Adrenal gland (tissue), 5 donors: ENCODE data around the gene CFP.

Experiments used
- POLR2A ChIP-seq, 2 donors: fragments of 450-650 bp; IDR thresholded peaks; one replicate each; pipeline ENCODE4 v1.6.1; 2017; ENCODE audit warnings: antibody characterized with exemption in 2 of 2, mild to moderate bottlenecking in 2 of 2, moderate library complexity in 1 of 2
- TF ChIP-seq, protein P1 (sequence below), 6 experiments: fragments of 450-650 bp in 4 of 6; fragments of 200-600 bp in 2 of 6; sonication (generic) in 1 of 6; IDR thresholded peaks; 1 replicate in 5 of 6; 2 replicates in 1 of 6; pipeline versions ENCODE4 v1.5.1 to v1.8.0; 2016 to 2021; ENCODE audit warnings: antibody characterized with exemption in 6 of 6, mild to moderate bottlenecking in 2 of 6, moderate library complexity in 1 of 6
- donor health status: DM: no; HTN: no; CAD: no.

DNA sequence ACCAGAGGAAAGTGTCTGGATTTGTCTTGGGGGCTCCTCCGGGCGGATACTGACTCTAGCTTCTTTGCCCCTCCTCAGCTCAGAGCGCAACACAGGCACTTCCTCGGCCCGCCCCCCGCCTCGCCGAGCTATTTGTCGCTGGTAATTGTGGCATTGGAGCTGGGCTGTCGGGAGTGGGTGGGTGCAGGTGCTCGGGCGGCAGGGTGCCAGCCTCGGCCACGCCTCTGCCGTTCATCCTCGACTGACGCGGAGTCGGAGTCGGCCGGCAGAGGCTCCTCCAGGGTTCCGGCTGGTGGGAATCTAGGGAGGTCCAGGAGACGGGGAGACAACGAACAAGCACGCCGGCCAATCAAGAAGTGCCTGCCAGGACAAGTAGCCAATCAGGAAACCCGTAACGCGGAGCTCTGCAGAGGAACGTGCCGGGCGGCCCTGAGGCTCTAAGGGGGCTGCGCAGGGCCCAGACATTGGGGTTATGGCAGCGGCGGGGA, 6.1 kb downstream of the CFP start:
- TF ChIP-seq POLR2A (IDR thresholded peaks at IDR 0.05) = no peak
- TF ChIP-seq, protein P1, sequence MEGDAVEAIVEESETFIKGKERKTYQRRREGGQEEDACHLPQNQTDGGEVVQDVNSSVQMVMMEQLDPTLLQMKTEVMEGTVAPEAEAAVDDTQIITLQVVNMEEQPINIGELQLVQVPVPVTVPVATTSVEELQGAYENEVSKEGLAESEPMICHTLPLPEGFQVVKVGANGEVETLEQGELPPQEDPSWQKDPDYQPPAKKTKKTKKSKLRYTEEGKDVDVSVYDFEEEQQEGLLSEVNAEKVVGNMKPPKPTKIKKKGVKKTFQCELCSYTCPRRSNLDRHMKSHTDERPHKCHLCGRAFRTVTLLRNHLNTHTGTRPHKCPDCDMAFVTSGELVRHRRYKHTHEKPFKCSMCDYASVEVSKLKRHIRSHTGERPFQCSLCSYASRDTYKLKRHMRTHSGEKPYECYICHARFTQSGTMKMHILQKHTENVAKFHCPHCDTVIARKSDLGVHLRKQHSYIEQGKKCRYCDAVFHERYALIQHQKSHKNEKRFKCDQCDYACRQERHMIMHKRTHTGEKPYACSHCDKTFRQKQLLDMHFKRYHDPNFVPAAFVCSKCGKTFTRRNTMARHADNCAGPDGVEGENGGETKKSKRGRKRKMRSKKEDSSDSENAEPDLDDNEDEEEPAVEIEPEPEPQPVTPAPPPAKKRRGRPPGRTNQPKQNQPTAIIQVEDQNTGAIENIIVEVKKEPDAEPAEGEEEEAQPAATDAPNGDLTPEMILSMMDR (IDR thresholded peaks at IDR 0.05) = no peak
